Activated T-cell treated with anti-CD3 and anti-CD28 coated beads, Interleukin-2, amount 50 U/mL, for 4 hours (primary cell): Measurements from ENCODE around the gene NR1D1. TPM values are rescaled to one million over a fixed set of nuclear protein-coding genes. Genes with fewer than 3 reads are reported as not detected.

Source experiments
- ATAC-seq, 2 donors: fragments of 200-7000 bp; cut with Tn5 transposase; one replicate each; pipeline ENCODE4 v1.10.0; 2021
- DNase-seq: peaks from one replicate; pipeline ENCODE4 v3.0.0-alpha.2; 2020
- H3K27me3 Mint-ChIP-seq: one replicate; pipeline ENCODE4 v1.8.0; 2021; ENCODE audit warnings: low read depth, mixed read lengths
- H3K36me3 Mint-ChIP-seq: one replicate; pipeline ENCODE4 v1.8.0; 2022; ENCODE audit warnings: mixed read lengths; ENCODE audit not compliant: insufficient read depth
- H3K4me1 Mint-ChIP-seq: one replicate; pipeline ENCODE4 v1.8.0; 2021; ENCODE audit warnings: low read depth, mixed read lengths
- H3K4me3 Mint-ChIP-seq: one replicate; pipeline ENCODE4 v1.8.0; 2021; ENCODE audit warnings: mild to moderate bottlenecking, moderate library complexity, mixed read lengths
- H3K9me3 Mint-ChIP-seq: one replicate; pipeline ENCODE4 v1.8.0; 2021; ENCODE audit warnings: mixed read lengths
- total RNA-seq, 3 donors: library from RNA; stranded (reverse); gene quantifications; one replicate each; pipeline ENCODE4 v1.2.1, GENCODE V29; 2021

The NR1D1 gene
- total RNA-seq, 3 donors from 2014 or later, result 12.6 to 16.0 (median 13.7) TPM

DNA sequence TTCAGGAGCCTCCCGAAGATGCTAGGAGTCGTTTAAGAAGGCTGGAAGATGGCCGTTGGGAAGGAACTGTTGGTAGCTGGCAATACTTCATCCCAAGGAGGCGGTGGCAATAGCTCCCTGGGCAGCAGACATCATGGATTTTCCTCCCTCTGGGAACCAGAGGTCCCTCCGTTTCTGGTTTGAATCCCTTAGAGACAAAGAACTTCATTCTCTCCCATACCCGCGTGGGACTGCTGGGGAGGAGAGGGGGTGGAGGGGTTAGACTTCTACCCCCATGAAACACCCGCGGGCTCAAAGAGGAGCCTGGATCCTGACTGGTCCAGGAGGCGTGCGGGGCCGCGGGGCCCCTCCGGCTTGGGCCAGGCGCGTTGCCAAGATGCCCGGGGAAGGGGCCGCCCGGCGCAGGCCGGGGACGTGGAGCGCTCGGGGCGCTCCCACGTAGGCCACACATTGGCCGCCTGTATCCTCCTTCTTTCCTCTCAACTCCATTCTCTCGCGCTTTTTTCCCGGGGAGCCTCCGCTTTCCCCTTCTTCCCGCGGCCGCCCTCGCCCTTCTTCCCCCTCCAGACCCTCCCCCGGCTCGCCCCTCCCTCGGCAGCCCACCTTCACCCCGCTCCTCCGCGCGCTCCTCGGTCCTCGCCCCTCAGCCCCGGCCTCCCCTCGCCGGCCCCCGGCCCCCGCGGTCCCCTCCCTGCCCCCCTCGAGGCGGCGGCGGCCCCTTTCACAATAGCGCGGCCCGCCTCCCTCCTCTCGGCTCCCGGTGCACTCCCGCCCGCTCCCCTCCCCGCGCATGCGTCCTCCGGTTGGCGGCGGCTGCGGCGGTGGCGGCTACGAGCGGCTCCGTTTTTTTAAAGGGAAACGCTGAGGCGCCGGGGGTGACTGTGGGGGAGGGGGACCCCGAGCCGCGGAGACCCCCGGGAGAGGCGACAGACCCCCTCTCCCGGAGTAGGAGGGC lies 21.1 kb upstream of the NR1D1 start, which contains the start of gene MSL1:
TSS of gene MSL1 (plus strand) at position 791 of the 955 bp plus-strand sequence. CDS start 642 bp downstream, outside the sequence.
- H3K4me3 Mint-ChIP-seq, result peak within 1 kb of the TSS; percentile 78
- no peaks in the 10 kb centered on the region for H3K9me3 Mint-ChIP-seq
- peaks cover 35% of the 10 kb centered on the region for H3K4me1 Mint-ChIP-seq
- ATAC-seq (peak; percentile 76 to 79), DNase-seq (peak; percentile 77)
- no peaks in the 10 kb centered on the region for H3K27me3 Mint-ChIP-seq
- peaks cover 5% of the 10 kb centered on the region for H3K36me3 Mint-ChIP-seq

GRCh38 chr17:40115101-40115436 lies 14.7 kb upstream of the NR1D1 start:
- H3K36me3 Mint-ChIP-seq, result no peaks in the 10 kb centered on the region
- peaks cover 36% of the 10 kb centered on the region for H3K4me1 Mint-ChIP-seq
- no peak overlapping the region for H3K4me3 Mint-ChIP-seq
- no peaks in the 10 kb centered on the region for H3K9me3 Mint-ChIP-seq
- ATAC-seq (no peak), DNase-seq (no peak)
- no peaks in the 10 kb centered on the region for H3K27me3 Mint-ChIP-seq

- Mint-ChIP-seq H3K36me3 (no peaks in the 10 kb centered on the region), H3K4me3 (peak overlapping the region; percentile 79), H3K9me3 (no peaks in the 10 kb centered on the region), H3K4me1 (peaks cover 48% of the 10 kb centered on the region), H3K27me3 (no peaks in the 10 kb centered on the region)
- DNase-seq, result no peak
- no peak for ATAC-seq
These were observed 13.5 kb upstream of the NR1D1 start for GRCh38 chr17:40113907-40114245.

DNA sequence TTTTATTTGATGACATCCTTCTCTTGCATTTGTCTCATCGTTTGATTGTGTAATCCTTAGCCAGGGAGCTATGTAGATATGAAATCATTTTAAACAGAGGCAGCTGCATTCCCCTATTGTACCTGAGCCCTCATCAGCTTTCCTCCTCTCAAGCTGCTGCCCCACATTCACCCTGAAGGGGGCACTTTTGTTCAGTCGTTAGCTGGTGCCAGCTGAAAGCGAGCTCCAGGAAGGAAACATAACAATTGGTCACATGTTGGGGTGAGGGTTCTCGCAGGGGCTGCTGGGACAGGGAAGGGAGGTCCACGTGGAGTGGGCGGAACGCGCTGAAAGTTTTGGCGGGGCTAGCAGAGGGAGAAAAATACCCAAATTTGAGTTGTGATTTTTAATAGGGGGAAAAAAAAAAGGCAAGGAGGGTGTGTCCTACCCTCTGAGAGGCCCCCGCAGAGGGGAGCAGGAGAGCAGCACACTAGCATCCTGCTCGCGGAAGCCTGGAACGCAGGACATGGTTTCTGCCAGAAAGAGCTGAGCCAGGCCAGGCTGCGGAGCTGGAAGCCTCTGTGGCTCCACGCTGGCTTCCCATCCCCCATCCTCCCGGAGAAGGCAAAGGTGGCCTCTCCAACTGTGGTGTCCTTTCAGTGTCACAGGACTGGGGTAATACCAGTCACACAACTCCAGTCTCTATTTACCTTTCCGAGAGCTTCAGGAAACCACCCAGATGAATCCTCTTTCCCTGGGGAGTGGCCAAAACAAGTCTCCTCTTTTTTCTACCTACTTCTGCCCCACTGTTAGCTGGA lies 12.9 kb upstream of the NR1D1 start:
- Mint-ChIP-seq H3K9me3 (no peaks in the 10 kb centered on the region), H3K4me3 (peak overlapping the region; percentile 79), H3K27me3 (no peaks in the 10 kb centered on the region), H3K36me3 (no peaks in the 10 kb centered on the region), H3K4me1 (peaks cover 53% of the 10 kb centered on the region)
- DNase-seq, result peak; percentile 88
- peak; percentile 81 to 87 for ATAC-seq

- no peaks in the 10 kb centered on the region for H3K27me3 Mint-ChIP-seq
- H3K36me3 Mint-ChIP-seq, result no peaks in the 10 kb centered on the region
- no peak overlapping the region for H3K4me3 Mint-ChIP-seq
- DNase-seq (no peak), ATAC-seq (no peak)
- H3K9me3 Mint-ChIP-seq, result no peaks in the 10 kb centered on the region
- peaks cover 59% of the 10 kb centered on the region for H3K4me1 Mint-ChIP-seq
These were observed 12.3 kb upstream of the NR1D1 start for GRCh38 chr17:40112718-40113109.

DNA sequence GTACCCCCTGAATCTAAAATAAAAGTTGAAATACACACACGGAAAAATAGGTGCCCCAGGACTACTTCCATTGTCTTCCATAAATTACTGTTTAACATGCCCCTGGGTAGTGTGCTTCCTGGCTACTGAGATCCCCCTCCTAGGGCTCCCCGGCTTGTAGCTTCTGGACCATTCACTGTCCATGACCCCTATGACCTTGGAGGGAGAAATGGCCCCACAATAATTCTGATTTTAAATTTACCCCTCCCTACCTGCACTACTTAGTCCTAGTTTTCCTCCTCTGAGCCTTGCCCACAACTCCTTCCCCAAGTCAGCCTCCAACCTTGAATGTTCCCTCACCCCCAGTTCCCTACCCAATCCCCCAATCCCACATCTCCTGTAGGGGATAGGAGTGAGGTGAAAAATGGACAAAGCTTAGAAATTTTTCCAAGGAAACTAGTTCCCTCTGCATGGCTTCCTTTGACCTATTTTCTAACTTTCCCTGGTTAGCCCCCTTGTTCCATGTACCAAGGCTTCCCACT lies 11.9 kb upstream of the NR1D1 start:
- Mint-ChIP-seq H3K36me3 (no peaks in the 10 kb centered on the region), H3K4me1 (peaks cover 64% of the 10 kb centered on the region), H3K9me3 (no peaks in the 10 kb centered on the region), H3K27me3 (no peaks in the 10 kb centered on the region), H3K4me3 (no peak overlapping the region)
- ATAC-seq, result no peak
- DNase-seq, result no peak

GRCh38 chr17:40111221-40112128 lies 11.1 kb upstream of the NR1D1 start:
- H3K27me3 Mint-ChIP-seq, result no peaks in the 10 kb centered on the region

GRCh38 chr17:40110026-40110845 lies 9.8 kb upstream of the NR1D1 start:
- DNase-seq, result no peak
- H3K9me3 Mint-ChIP-seq, result no peaks in the 10 kb centered on the region
- H3K4me3 Mint-ChIP-seq, result no peak overlapping the region
- peaks cover 84% of the 10 kb centered on the region for H3K4me1 Mint-ChIP-seq
- no peak for ATAC-seq
- no peaks in the 10 kb centered on the region for H3K36me3 Mint-ChIP-seq
- no peaks in the 10 kb centered on the region for H3K27me3 Mint-ChIP-seq

More at GRCh38 chr17:40111221-40112128, 11.1 kb upstream of the NR1D1 start:
- ATAC-seq (peak; percentile 45 to 57), DNase-seq (peak; percentile 59)
- peak overlapping the region; percentile 53 for H3K4me3 Mint-ChIP-seq
- no peaks in the 10 kb centered on the region for H3K9me3 Mint-ChIP-seq
- peaks cover 71% of the 10 kb centered on the region for H3K4me1 Mint-ChIP-seq
- H3K36me3 Mint-ChIP-seq, result no peaks in the 10 kb centered on the region

- Mint-ChIP-seq H3K4me3 (no peak overlapping the region), H3K27me3 (no peaks in the 10 kb centered on the region), H3K4me1 (peaks cover 94% of the 10 kb centered on the region), H3K9me3 (no peaks in the 10 kb centered on the region), H3K36me3 (no peaks in the 10 kb centered on the region)
- no peak for DNase-seq
- no peak for ATAC-seq
These were observed 8.8 kb upstream of the NR1D1 start for GRCh38 chr17:40108970-40109824.

DNA sequence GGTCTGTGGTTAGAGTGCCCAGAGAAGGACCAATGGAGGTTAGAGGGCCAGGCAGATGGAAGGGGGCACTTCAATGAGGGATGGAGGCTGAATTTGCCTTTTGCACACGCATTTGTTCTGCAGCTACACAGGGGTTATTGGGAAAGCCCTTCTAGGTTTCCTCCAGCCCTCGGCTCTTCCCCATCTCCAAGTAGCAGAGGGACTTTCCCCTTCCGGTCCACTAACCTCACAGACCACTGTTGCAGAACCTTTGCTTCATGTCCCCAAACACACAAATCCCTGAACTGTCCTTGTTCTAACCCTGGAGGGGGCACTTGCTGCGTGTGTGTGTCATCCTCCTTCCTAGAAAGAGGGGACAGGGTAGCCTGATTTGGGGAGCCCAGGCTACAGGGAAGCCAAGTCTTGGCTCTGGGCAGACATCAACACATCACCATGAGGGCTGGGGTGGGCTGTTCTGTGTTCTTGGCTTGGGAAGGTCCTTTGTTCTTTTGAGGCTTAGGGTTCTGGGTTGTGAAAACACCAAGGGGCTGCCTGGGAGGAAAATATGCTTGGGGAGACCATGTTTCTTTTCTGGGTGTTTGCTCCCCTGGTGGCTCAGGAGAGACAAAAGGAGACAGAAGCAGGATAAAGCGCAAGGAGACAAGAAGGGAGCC lies 7.3 kb upstream of the NR1D1 start:
- no peak overlapping the region for H3K4me3 Mint-ChIP-seq
- H3K9me3 Mint-ChIP-seq, result no peaks in the 10 kb centered on the region
- no peaks in the 10 kb centered on the region for H3K27me3 Mint-ChIP-seq
- no peaks in the 10 kb centered on the region for H3K36me3 Mint-ChIP-seq
- peak in 1 of 2 donors; percentile 2 for ATAC-seq
- H3K4me1 Mint-ChIP-seq, result peaks cover 97% of the 10 kb centered on the region
- no peak for DNase-seq

- no peak for DNase-seq
- no peak for ATAC-seq
- no peak overlapping the region for H3K4me3 Mint-ChIP-seq
- H3K9me3 Mint-ChIP-seq, result no peaks in the 10 kb centered on the region
- no peaks in the 10 kb centered on the region for H3K27me3 Mint-ChIP-seq
- peaks cover 93% of the 10 kb centered on the region for H3K4me1 Mint-ChIP-seq
- no peaks in the 10 kb centered on the region for H3K36me3 Mint-ChIP-seq
These were observed 6.6 kb upstream of the NR1D1 start for GRCh38 chr17:40106760-40107521.
